K562 (cell line): Measurements from ENCODE around the gene DEDD2. TPM values are rescaled to one million over a fixed set of nuclear protein-coding genes. Genes with fewer than 3 reads are reported as not detected.

Experiments used
- ARID2 ChIP-seq: fragments of 450-650 bp; IDR thresholded peaks from 2 replicates; pipeline ENCODE4 v1.6.1; 2017; ENCODE audit warnings: antibody characterized with exemption, mild to moderate bottlenecking
- CC2D1A ChIP-seq: fragments of 450-650 bp; IDR thresholded peaks from 2 replicates; pipeline ENCODE4 v1.6.1; 2017; ENCODE audit warnings: mild to moderate bottlenecking
- COPS2 ChIP-seq: fragments of 450-650 bp; conservative IDR thresholded peaks from 2 replicates; pipeline ENCODE4 v1.6.1; 2016; ENCODE audit warnings: mild to moderate bottlenecking, moderate library complexity
- CSDE1 ChIP-seq, 2 experiments: fragments of 450-650 bp; IDR thresholded peaks; 2 replicates each; pipeline ENCODE4 v1.6.1; 2016; ENCODE audit warnings: mild to moderate bottlenecking in 1 of 2
- E2F4 ChIP-seq: sonication (generic); formaldehyde crosslinking; IDR thresholded peaks from 2 replicates; pipeline ENCODE4 v1.8.0; 2022; ENCODE audit warnings: mild to moderate bottlenecking, low read depth, missing genetic modification reagents
- ELF4 ChIP-seq: fragments of 450-650 bp; formaldehyde crosslinking; IDR thresholded peaks from 2 replicates; pipeline ENCODE4 v1.4.0; 2022; ENCODE audit warnings: missing genetic modification characterization
- GTF2A2 ChIP-seq: IDR thresholded peaks from 2 replicates; pipeline ENCODE4 v1.6.1; 2016; ENCODE audit warnings: mild to moderate bottlenecking, missing genetic modification characterization, missing compliant biosample characterization
- HDAC1 ChIP-seq, 2 experiments: fragments of 450-650 bp; IDR thresholded peaks; 2 replicates each; pipeline ENCODE4 v1.6.1; 2016 to 2017; ENCODE audit warnings: inconsistent platforms in 1 of 2, mild to moderate bottlenecking in 1 of 2, moderate library complexity in 1 of 2
- HEY1 ChIP-seq: fragments of 250-450 bp; sonication (Bioruptor Pico); IDR thresholded peaks from 2 replicates; pipeline ENCODE4 v1.5.0; 2020; ENCODE audit warnings: mild to moderate bottlenecking, moderate library complexity, borderline replicate concordance
- KDM1A ChIP-seq, 2 experiments: fragments of 450-650 bp; IDR thresholded peaks; 2 replicates each; pipeline ENCODE4 v1.6.1; 2016; ENCODE audit warnings: mild to moderate bottlenecking in 2 of 2
- NELFE ChIP-seq: IDR thresholded peaks from 2 replicates; pipeline ENCODE4 v1.6.1; 2011; ENCODE audit warnings: mild to moderate bottlenecking; ENCODE audit not compliant: insufficient read depth, insufficient read length
- NR4A1 ChIP-seq, 2 experiments: fragments of 250-450 bp in 1 of 2; fragments of 450-650 bp in 1 of 2; sonication (Bioruptor Pico) in 1 of 2; IDR thresholded peaks; 2 replicates each; pipeline versions ENCODE4 v1.4.0 to v1.6.1; 2016 to 2020; ENCODE audit warnings: mild to moderate bottlenecking in 2 of 2, missing compliant biosample characterization in 1 of 2, missing genetic modification characterization in 1 of 2, moderate library complexity in 1 of 2
- PCBP1 ChIP-seq: fragments of 200-400 bp; formaldehyde crosslinking; IDR thresholded peaks from 2 replicates; pipeline ENCODE4 v1.6.1; 2018; ENCODE audit warnings: mild to moderate bottlenecking, low read depth, low read length; ENCODE audit not compliant: poor library complexity, severe bottlenecking
- POLR2H ChIP-seq: IDR thresholded peaks from 2 replicates; pipeline ENCODE4 v1.6.1; 2016; ENCODE audit warnings: missing genetic modification characterization, low read depth, mild to moderate bottlenecking, control low read depth, missing compliant biosample characterization, moderate library complexity
- TAF1 ChIP-seq: IDR thresholded peaks from 2 replicates; pipeline ENCODE4 v1.6.1; 2011; ENCODE audit warnings: mild to moderate bottlenecking, low read length, moderate library complexity; ENCODE audit not compliant: insufficient read depth, control insufficient read depth, severe bottlenecking; ENCODE audit errors: extremely low read depth
- TBL1XR1 ChIP-seq, 2 experiments: IDR thresholded peaks; 2 replicates each; pipeline ENCODE4 v1.6.1; 2012; ENCODE audit warnings: improper control_type of control experiment in 2 of 2, low read length in 2 of 2, mild to moderate bottlenecking in 1 of 2
- ZBTB1 ChIP-seq: sonication (generic); formaldehyde crosslinking; IDR thresholded peaks from 2 replicates; pipeline ENCODE4 v1.8.1; 2023; ENCODE audit warnings: missing genetic modification reagents, low read depth, mild to moderate bottlenecking, borderline replicate concordance
- ZFP91 ChIP-seq: sonication (generic); formaldehyde crosslinking; IDR thresholded peaks from 2 replicates; pipeline ENCODE4 v1.8.0; 2022; ENCODE audit warnings: mild to moderate bottlenecking, missing genetic modification reagents
- ZNF174 ChIP-seq: fragments of 250-450 bp; sonication (Bioruptor Pico); IDR thresholded peaks from 2 replicates; pipeline ENCODE4 v1.4.0; 2020; ENCODE audit warnings: mild to moderate bottlenecking
- ZNF197 ChIP-seq: fragments of 200-800 bp; sonication (Bioruptor generic); IDR thresholded peaks from 2 replicates; pipeline ENCODE4 v1.6.1; 2016; ENCODE audit warnings: low read depth, missing genetic modification characterization, missing compliant biosample characterization
- ZNF347 ChIP-seq: fragments of 450-650 bp; formaldehyde crosslinking; IDR thresholded peaks from 2 replicates; pipeline ENCODE4 v1.4.0; 2020; ENCODE audit warnings: low read depth, mild to moderate bottlenecking, moderate library complexity
- ZNF354B ChIP-seq: fragments of 250-450 bp; sonication (Bioruptor Pico); IDR thresholded peaks from 2 replicates; pipeline ENCODE4 v1.4.0; 2020
- ZNF644 ChIP-seq: fragments of 200-800 bp; sonication (Bioruptor generic); IDR thresholded peaks from 2 replicates; pipeline ENCODE4 v1.6.1; 2016; ENCODE audit warnings: low read depth, missing genetic modification characterization, missing compliant biosample characterization
- ZNF778 ChIP-seq: fragments of 450-650 bp; formaldehyde crosslinking; IDR thresholded peaks from 2 replicates; pipeline ENCODE4 v1.4.0; 2020; ENCODE audit warnings: mild to moderate bottlenecking, moderate library complexity
- polyA plus RNA-seq, 8 experiments: library from polyadenylated mRNA; depleted of rRNA in 4 of 8; stranded (reverse) in 5 of 8; unstranded in 3 of 8; fragments of >200 nt; fragmentation: Nextera tagmentation in 2 of 8; fragmentation: Illumina TruSeq in 1 of 8; extraction: Ambion mirVana in 2 of 8; extraction: Trizol in 1 of 8; gene quantifications; 2 replicates each; pipeline versions ENCODE4 v1.2.1 to v1.2.3, GENCODE V29; 2011 to 2014; ENCODE audit warnings: inconsistent platforms in 1 of 8, missing spikeins in 1 of 8
- total RNA-seq, 7 experiments: library from RNA; depleted of rRNA in 6 of 7; stranded (reverse); fragments of >200 nt in 6 of 7; fragmentation: Illumina TruSeq in 2 of 7; extraction: Trizol in 2 of 7; gene quantifications; 2 replicates each; pipeline versions ENCODE4 v1.2.1 to v1.2.3, GENCODE V29; 2011 to 2021; ENCODE audit warnings: low replicate concordance in 1 of 7

The DEDD2 gene
- total and polyA plus RNA-seq, 9 of the 15 experiments (the other 6 are each of a cell fraction or from before 2014, with no cell fraction given) = 4.3 to 43.0 (median 29.2) TPM

- TF ChIP-seq GTF2A2 (tag) (no peak), COPS2 (no peak), CC2D1A (no peak), ZNF347 (CRISPR knock-in tag) (no peak), ZNF644 (tag) (peak; percentile 96), HDAC1 (IDR thresholded peaks at IDR 0.05) (0 out of 4 replicates have a peak, but pooled peaks of 1 of the 2 experiments have one; percentile 5), E2F4 (no peak), ZBTB1 (CRISPR knock-in tag) (0 out of 2 replicates have a peak, but pooled peaks have one; percentile 39), NELFE (no peak), ZNF778 (CRISPR knock-in tag) (no peak), NR4A1 (CRISPR knock-in tag; IDR thresholded peaks at IDR 0.05) (peak; percentile 58; the same call in 1 of the 2 replicates), NR4A1 (tag; IDR thresholded peaks at IDR 0.05) (no peak), PCBP1 (no peak), ELF4 (peak; percentile 95), ARID2 (no peak), ZNF354B (CRISPR knock-in tag) (0 out of 2 replicates have a peak, but pooled peaks have one; percentile 39), KDM1A (IDR thresholded peaks at IDR 0.05) (no peak), ZFP91 (CRISPR knock-in tag) (no peak), HEY1 (CRISPR knock-in tag) (no peak), ZNF174 (CRISPR knock-in tag) (no peak), CSDE1 (IDR thresholded peaks at IDR 0.05) (no peak), TAF1 (no peak), POLR2H (tag) (0 out of 2 replicates have a peak, but pooled peaks have one; percentile 44), ZNF197 (CRISPR knock-in tag) (peak; percentile 84), TBL1XR1 (IDR thresholded peaks at IDR 0.05; ENCODE audit: low read length in 2 of 2) (0 out of 4 replicates have a peak, but pooled peaks have one; percentile 29 to 32)
Observed at GRCh38 chr19:42244347-42245220, 27.1 kb upstream of the DEDD2 start (continued).
